DOHH2 (cell line): ENCODE results near the gene CAMTA1.

ENCODE experiments used
- H3F3A ChIP-seq: fragments of 200-600 bp; sonication (generic), shearing (Covaris generic); 2 replicates; pipeline ENCODE4 v1.6.0; 2016; ENCODE audit warnings: antibody characterized with exemption, mild to moderate bottlenecking; ENCODE audit not compliant: control insufficient read depth, insufficient read depth
- H3K27ac ChIP-seq: fragments of 200-600 bp; sonication (generic); 2 replicates; pipeline ENCODE4 v1.5.1; 2014; ENCODE audit warnings: low read depth, mild to moderate bottlenecking, low read length, moderate library complexity
- H3K27me3 ChIP-seq: fragments of 200-600 bp; sonication (generic); 2 replicates; pipeline ENCODE4 v1.6.1; 2014; ENCODE audit warnings: mild to moderate bottlenecking, low read length, mixed read lengths; ENCODE audit not compliant: control insufficient read depth
- H3K36me3 ChIP-seq: fragments of 200-600 bp; sonication (generic); 2 replicates; pipeline ENCODE4 v1.6.1; 2014; ENCODE audit warnings: mild to moderate bottlenecking, low read length, moderate library complexity, mixed read lengths; ENCODE audit not compliant: control insufficient read depth
- H3K4me1 ChIP-seq: fragments of 200-600 bp; sonication (generic); 2 replicates; pipeline ENCODE4 v1.6.1; 2014; ENCODE audit warnings: mild to moderate bottlenecking, low read length, mixed read lengths; ENCODE audit not compliant: control insufficient read depth
- H3K4me2 ChIP-seq: fragments of 200-600 bp; sonication (generic); 2 replicates; pipeline ENCODE4 v1.6.0; 2014; ENCODE audit warnings: mild to moderate bottlenecking, low read length, moderate library complexity
- H3K4me3 ChIP-seq: fragments of 200-600 bp; sonication (generic); 2 replicates; pipeline ENCODE4 v1.5.1; 2014; ENCODE audit warnings: mild to moderate bottlenecking, low read length, mixed read lengths
- H3K79me2 ChIP-seq: fragments of 200-600 bp; sonication (generic); 2 replicates; pipeline ENCODE4 v1.6.1; 2014; ENCODE audit warnings: mild to moderate bottlenecking, low read length, mixed read lengths; ENCODE audit not compliant: control insufficient read depth
- H3K9me2 ChIP-seq: fragments of 200-600 bp; sonication (generic); replicated peaks from 2 replicates; pipeline ENCODE4 v1.6.1; 2014; ENCODE audit warnings: mild to moderate bottlenecking, low read length, mixed read lengths; ENCODE audit not compliant: control insufficient read depth
- H3K9me3 ChIP-seq: fragments of 200-600 bp; sonication (generic); 2 replicates; pipeline ENCODE4 v1.6.1; 2014; ENCODE audit warnings: antibody characterized with exemption, low read length, mixed read lengths; ENCODE audit not compliant: control insufficient read depth, insufficient read depth
- H4K20me1 ChIP-seq: fragments of 200-600 bp; sonication (generic); 2 replicates; pipeline ENCODE4 v1.6.0; 2014; ENCODE audit warnings: low read depth, mild to moderate bottlenecking, antibody characterized with exemption, low read length, moderate library complexity; ENCODE audit not compliant: control insufficient read depth, insufficient read depth
- CTCF ChIP-seq: fragments of 200-600 bp; sonication (generic); IDR thresholded peaks from one replicate; pipeline ENCODE4 v1.5.1; 2014; ENCODE audit warnings: antibody characterized with exemption, mild to moderate bottlenecking, low read depth, low read length; ENCODE audit not compliant: poor library complexity, severe bottlenecking
- EZH2phosphoT487 ChIP-seq: fragments of 200-600 bp; sonication (generic); IDR thresholded peaks from 2 replicates; pipeline ENCODE4 v1.6.1; 2017; ENCODE audit warnings: borderline replicate concordance, mild to moderate bottlenecking, antibody characterized with exemption, low read length, moderate library complexity, mixed read lengths

Gene CAMTA1

GRCh38 chr1:7313826-7314225 is 528.6 kb downstream of the CAMTA1 start:
- H3K79me2 ChIP-seq = no peaks in the 10 kb centered on the region
- H3K4me2 ChIP-seq = no peak overlapping the region
- TF ChIP-seq EZH2phosphoT487 (no peak), CTCF (no peak)
- no peaks in the 10 kb centered on the region for H3K9me2 ChIP-seq
- peaks cover 11% of the 10 kb centered on the region for H3K27me3 ChIP-seq
- no peaks in the 10 kb centered on the region for H3F3A ChIP-seq
- H3K27ac ChIP-seq = no peak overlapping the region
- H3K9me3 ChIP-seq = no peaks in the 10 kb centered on the region
- H3K4me3 ChIP-seq = no peak overlapping the region
- no peaks in the 10 kb centered on the region for H3K36me3 ChIP-seq
- H3K4me1 ChIP-seq = no peaks in the 10 kb centered on the region
- H4K20me1 ChIP-seq = no peaks in the 10 kb centered on the region

GRCh38 chr1:7315316-7315715 is 530.1 kb downstream of the CAMTA1 start:
- Histone ChIP-seq H3K4me3 (no peak overlapping the region), H3K27ac (no peak overlapping the region), H3K4me1 (no peaks in the 10 kb centered on the region), H4K20me1 (no peaks in the 10 kb centered on the region), H3K9me2 (no peaks in the 10 kb centered on the region), H3K36me3 (no peaks in the 10 kb centered on the region), H3K79me2 (no peaks in the 10 kb centered on the region), H3K4me2 (no peak overlapping the region), H3F3A (no peaks in the 10 kb centered on the region), H3K27me3 (peaks cover 11% of the 10 kb centered on the region), H3K9me3 (no peaks in the 10 kb centered on the region)
- TF ChIP-seq CTCF (no peak), EZH2phosphoT487 (no peak)

GRCh38 chr1:7315946-7316345 is 530.7 kb downstream of the CAMTA1 start:
- Histone ChIP-seq H3K27me3 (peaks cover 11% of the 10 kb centered on the region), H3K4me2 (no peak overlapping the region)
- TF ChIP-seq CTCF = no peak
- TF ChIP-seq EZH2phosphoT487 = no peak

GRCh38 chr1:7317888-7318287 is 532.6 kb downstream of the CAMTA1 start:
- no peaks in the 10 kb centered on the region for H3K9me2 ChIP-seq
- no peaks in the 10 kb centered on the region for H3K9me3 ChIP-seq
- TF ChIP-seq CTCF (no peak), EZH2phosphoT487 (no peak)
- no peaks in the 10 kb centered on the region for H3F3A ChIP-seq
- H3K4me2 ChIP-seq = no peak overlapping the region
- H3K36me3 ChIP-seq = no peaks in the 10 kb centered on the region
- H3K4me1 ChIP-seq = no peaks in the 10 kb centered on the region
- H3K4me3 ChIP-seq = no peak overlapping the region
- H3K27ac ChIP-seq = no peak overlapping the region
- H4K20me1 ChIP-seq = no peaks in the 10 kb centered on the region
- 0 out of 2 replicates have a peak, but pooled peaks cover 2% of the 10 kb centered on the region for H3K27me3 ChIP-seq
- no peaks in the 10 kb centered on the region for H3K79me2 ChIP-seq

More at GRCh38 chr1:7315946-7316345, 530.7 kb downstream of the CAMTA1 start:
- H3K36me3 ChIP-seq = no peaks in the 10 kb centered on the region
- H3K4me3 ChIP-seq = no peak overlapping the region
- no peaks in the 10 kb centered on the region for H3K79me2 ChIP-seq
- no peak overlapping the region for H3K27ac ChIP-seq
- no peaks in the 10 kb centered on the region for H3F3A ChIP-seq
- H4K20me1 ChIP-seq = no peaks in the 10 kb centered on the region
- H3K9me2 ChIP-seq = no peaks in the 10 kb centered on the region
- no peaks in the 10 kb centered on the region for H3K9me3 ChIP-seq
- H3K4me1 ChIP-seq = no peaks in the 10 kb centered on the region
